GM21786 (cell line): ENCODE data around the gene UTY.

ENCODE experiments used
- ATAC-seq: cut with Tn5 transposase; IDR thresholded peaks from one replicate; pipeline ENCODE4 v1.9.1; 2021; ENCODE audit not compliant: unreplicated experiment

UTY gene

GRCh38 chrY:13479828-13480227 lies at the start of gene UTY:
Gene UTY (minus strand): TSS chrY:13480033. CDS start chrY:13479665, 368 bp downstream.
- no peak for ATAC-seq

DNA sequence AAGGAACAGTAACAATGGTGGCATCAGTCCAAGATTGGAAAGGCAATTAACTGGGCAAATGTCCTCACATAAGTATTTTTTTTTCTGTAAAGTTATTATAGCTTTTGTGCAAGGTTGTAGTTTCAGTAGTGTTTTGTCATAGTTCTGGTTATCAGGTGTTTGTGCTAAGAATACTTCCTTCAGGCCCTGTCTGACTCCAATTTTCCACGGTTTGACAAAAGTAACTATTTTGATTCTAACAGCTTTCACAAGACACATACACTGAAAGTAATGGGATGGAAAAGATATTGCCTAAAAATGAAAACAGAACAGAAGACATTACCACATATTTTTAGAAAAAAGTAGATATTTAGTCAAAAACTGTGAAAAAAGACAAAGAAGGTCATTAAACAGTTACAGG lies 40.6 kb upstream of the UTY start:
- ATAC-seq, result no peak

GRCh38 chrY:13501215-13501614 lies 21.4 kb upstream of the UTY start:
- ATAC-seq, result no peak

DNA sequence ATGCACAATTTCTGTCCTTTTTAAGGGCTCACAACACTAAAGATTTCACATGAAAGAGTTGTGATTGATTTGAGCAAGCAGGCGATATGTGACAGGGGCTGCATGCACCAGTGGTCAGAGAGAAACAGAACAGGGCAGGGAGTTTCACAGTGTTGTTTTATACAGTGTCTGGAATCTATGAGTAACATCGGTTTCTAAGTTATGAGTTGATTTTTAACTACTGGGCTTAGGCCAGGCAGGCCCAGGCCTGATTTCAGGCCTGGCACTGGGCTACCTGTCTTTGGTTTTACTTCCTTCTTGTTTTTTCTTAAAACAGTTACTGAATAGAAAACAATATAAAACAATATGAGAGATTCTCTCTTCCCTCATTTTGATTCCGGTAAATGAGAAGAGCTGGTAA lies 13.9 kb upstream of the UTY start:
- no peak for ATAC-seq

DNA sequence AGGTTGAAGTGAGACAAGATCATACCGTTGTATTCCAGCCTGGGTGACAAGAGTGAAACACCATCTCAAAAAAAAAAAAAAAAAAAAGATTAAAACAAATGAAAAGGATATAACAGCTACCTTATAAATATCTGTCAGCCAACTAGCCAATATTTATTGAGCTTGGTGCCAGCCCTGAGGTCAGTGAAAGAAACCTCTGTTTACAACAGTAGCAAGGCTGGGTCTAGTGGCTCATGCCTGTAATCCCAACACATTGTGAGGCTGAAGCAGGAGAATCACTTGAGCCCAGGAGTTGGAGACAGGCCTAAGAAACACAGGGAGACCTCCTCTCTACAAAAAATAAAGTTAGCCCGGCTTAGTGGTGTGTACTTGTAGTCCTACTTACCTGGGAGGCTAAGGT lies 12.6 kb upstream of the UTY start:
- no peak for ATAC-seq

GRCh38 chrY:13488738-13489137 lies 8.9 kb upstream of the UTY start:
- ATAC-seq, result no peak

- ATAC-seq, result no peak
Measured at GRCh38 chrY:13479121-13479711, 617 bp downstream of the UTY start.

- no peak for ATAC-seq
Measured at GRCh38 chrY:13478126-13478785, 1.6 kb downstream of the UTY start.

GRCh38 chrY:13474997-13475396 lies 4.8 kb downstream of the UTY start:
- ATAC-seq, result no peak

DNA sequence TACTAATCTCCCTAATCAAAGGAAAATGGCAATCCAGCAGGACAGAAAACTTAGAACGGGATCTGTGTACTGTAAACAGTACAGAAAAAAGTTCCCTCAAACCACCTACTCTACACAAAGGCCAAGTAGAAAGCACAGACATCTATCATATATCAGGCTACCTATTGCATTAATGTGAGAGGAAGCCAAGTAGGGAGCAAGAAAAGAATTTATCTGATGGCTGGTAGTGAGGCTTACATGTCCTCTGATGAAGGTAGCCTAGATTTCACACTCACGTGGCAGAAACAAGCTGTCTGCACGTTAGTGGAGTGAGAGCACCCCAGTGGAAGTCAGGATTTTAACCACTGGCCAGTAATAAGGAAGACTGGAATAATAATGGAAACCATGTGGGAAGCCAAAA lies 28.3 kb downstream of the UTY start:
- ATAC-seq, result no peak

GRCh38 chrY:13450596-13451130 lies 29.2 kb downstream of the UTY start:
- ATAC-seq, result no peak

DNA sequence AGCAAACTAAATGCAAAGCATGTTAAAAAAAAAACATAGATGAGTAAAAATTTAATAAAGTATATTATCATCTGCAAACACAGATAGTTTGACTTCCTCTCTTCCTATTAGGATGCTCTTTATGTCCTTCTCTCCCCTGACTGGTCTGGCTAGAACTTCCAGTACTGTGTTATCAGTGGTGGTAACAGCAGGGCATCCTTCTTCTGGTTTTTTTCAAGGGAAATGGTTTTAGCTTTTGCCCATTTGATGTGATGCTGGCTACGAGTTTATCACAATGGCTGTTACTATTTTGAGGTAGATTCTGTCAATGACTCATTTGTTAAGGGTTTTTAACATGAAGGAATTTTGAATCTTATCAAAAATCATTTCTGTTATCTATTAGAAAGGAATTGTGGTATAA lies 34.3 kb downstream of the UTY start:
- ATAC-seq, result no peak

DNA sequence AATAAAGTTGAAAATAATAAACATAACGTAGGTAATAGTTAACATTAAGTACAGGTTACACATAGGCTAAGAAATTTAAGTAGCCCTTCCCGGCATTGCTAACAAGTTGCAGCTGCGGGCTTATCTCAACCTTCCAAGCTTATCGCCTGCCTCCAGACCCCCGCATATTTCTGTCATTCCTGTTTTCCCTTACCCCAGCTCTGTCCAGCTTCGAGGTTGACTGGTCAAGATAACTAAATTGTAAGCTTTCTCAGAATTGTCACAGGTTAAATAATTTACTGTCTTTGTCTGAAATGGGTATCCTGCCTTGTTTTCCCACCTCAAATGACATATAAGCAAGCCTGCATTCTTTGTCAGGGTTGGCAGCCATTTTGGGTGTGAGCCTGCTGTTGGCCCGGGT lies 36.7 kb downstream of the UTY start:
- no peak for ATAC-seq

- no peak for ATAC-seq
Measured at GRCh38 chrY:13440811-13441210, 39.0 kb downstream of the UTY start.

- ATAC-seq, result no peak
Measured at GRCh38 chrY:13435968-13436937, 43.6 kb downstream of the UTY start.

- no peak for ATAC-seq
Measured at GRCh38 chrY:13435206-13435967, 44.4 kb downstream of the UTY start.

DNA sequence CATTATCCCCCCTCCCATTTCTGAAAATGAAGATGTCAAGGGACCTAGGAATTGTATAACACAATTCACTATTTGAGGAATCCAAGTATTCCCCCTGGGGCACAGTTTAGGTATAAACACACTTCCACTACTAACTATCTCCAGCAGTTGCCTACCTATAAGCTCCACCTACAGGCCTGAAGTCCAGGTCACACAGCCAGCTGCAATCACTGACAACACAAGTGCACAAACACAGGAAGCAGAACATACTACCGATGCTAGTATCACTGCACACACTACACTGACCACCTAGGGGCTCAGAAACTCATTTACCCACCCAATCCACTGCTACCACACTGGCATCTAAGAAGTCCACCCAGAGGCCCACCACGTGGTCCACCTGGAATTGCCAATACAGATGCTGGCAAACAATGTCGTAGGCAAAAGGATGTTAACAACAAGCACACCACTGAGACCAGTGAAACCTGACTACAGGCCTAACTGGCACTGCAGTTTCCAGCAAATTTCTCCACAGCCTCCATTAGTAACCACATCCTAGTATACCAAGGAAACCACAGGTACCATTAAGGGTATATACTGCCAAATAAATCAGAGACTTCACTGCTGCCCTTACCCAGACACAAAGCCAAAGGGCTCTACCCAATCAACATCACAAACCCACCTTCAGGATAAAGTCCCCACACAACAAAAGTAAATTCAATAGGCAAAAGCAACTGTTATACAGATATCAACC lies 47.4 kb downstream of the UTY start:
- no peak for ATAC-seq

- no peak for ATAC-seq
Measured at GRCh38 chrY:13429551-13429950, 50.3 kb downstream of the UTY start.

DNA sequence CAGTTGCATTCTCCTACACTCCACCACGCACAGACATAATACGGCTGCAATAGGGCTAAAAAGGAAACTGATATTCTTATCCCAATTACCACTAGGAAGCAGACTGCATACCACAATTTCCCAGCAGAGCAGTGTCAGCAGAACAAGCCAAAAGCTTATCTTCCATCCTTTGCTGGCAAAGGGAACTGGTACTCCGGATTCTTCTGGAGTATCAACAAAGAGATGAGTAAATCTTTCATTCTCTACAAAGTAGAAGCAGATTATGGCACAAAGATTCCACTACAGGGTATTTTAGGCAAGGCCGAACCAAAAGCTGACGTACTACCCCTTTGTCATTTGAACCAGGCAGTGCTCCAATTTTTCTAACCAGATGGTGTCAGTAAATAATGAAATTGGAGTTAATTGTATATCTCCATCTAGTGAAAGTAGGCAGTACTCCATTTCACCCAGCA lies 56.5 kb downstream of the UTY start:
- ATAC-seq, result no peak
